IMR-90 (cell line): ENCODE measurements around the gene TGM4. TPM values are rescaled to one million over a fixed set of nuclear protein-coding genes. Genes with fewer than 3 reads are reported as not detected.

ENCODE experiments used
- ATAC-seq: fragments of 200-7000 bp; cut with Tn5 transposase; 2 replicates; pipeline ENCODE4 v1.9.1; 2020; ENCODE audit warnings: low read depth, mild to moderate bottlenecking, moderate library complexity
- BruUV-seq: library from RNA; stranded (reverse); fragments of 400-500 nt; replicated peaks from 2 replicates; lab custom pipeline; 2021; lab: Mats Ljungman, UMichigan
- CTCF ChIA-PET: fragments of 300-600 bp; formaldehyde crosslinking; extraction: SDS; loops from one replicate; lab custom pipeline; 2021; ENCODE audit warnings: antibody characterized with exemption; lab: Yijun Ruan, JAX
- POLR2A ChIA-PET: fragments of 300-600 bp; sonication (Branson Sonifier 250); formaldehyde crosslinking; loops from one replicate; lab custom pipeline; 2022; ENCODE audit warnings: antibody characterized with exemption; ENCODE audit not compliant: unreplicated experiment; lab: Charles Lee
- DNase-seq: peaks from one replicate; pipeline ENCODE4 v3.0.0; 2013
- H2AFZ ChIP-seq: replicated peaks from 2 replicates; pipeline ENCODE3; 2013; ENCODE audit warnings: low read length, mild to moderate bottlenecking; ENCODE audit not compliant: poor library complexity
- H2AK5ac ChIP-seq: 2 replicates; pipeline ENCODE4 v1.6.1; 2013; ENCODE audit warnings: low read depth, low read length, inconsistent platforms
- H2AK9ac ChIP-seq: replicated peaks from 2 replicates; pipeline ENCODE3; 2013; ENCODE audit warnings: mild to moderate bottlenecking, low read depth, low read length, moderate library complexity; ENCODE audit not compliant: poor library complexity
- H2BK120ac ChIP-seq: 2 replicates; pipeline ENCODE4 v1.6.1; 2013; ENCODE audit warnings: low read depth, low read length, inconsistent platforms
- H2BK15ac ChIP-seq: 3 replicates; pipeline ENCODE4 v1.6.1; 2013; ENCODE audit warnings: low read depth, low read length, inconsistent platforms
- H2BK20ac ChIP-seq: 2 replicates; pipeline ENCODE4 v1.6.1; 2013; ENCODE audit warnings: low read depth, mild to moderate bottlenecking, inconsistent platforms, low read length, moderate library complexity
- H2BK5ac ChIP-seq: 2 replicates; pipeline ENCODE4 v1.6.1; 2013; ENCODE audit warnings: mild to moderate bottlenecking, low read depth, low read length, inconsistent platforms; ENCODE audit not compliant: poor library complexity, severe bottlenecking
- H3K14ac ChIP-seq: replicated peaks from 2 replicates; pipeline ENCODE4 v1.6.1; 2013; ENCODE audit warnings: low read depth, low read length, inconsistent platforms
- H3K18ac ChIP-seq: 2 replicates; pipeline ENCODE4 v1.6.1; 2013; ENCODE audit warnings: low read depth, low read length, control low read depth
- H3K23ac ChIP-seq: 2 replicates; pipeline ENCODE4 v1.6.1; 2013; ENCODE audit warnings: low read depth, low read length, inconsistent platforms
- H3K27ac ChIP-seq: 2 replicates; pipeline ENCODE4 v1.5.1; 2013; ENCODE audit warnings: mild to moderate bottlenecking, control low read depth, low read length; ENCODE audit not compliant: insufficient read depth
- H3K27me3 ChIP-seq: 2 replicates; pipeline ENCODE4 v1.6.1; 2013; ENCODE audit warnings: low read length; ENCODE audit not compliant: control insufficient read depth, insufficient read depth
- H3K36me3 ChIP-seq: 2 replicates; pipeline ENCODE4 v1.6.1; 2013; ENCODE audit warnings: low read length, mixed read lengths; ENCODE audit not compliant: control insufficient read depth, insufficient read depth
- H3K4ac ChIP-seq: 2 replicates; pipeline ENCODE4 v1.6.1; 2013; ENCODE audit warnings: low read depth, low read length, inconsistent platforms
- H3K4me1 ChIP-seq: 2 replicates; pipeline ENCODE4 v1.6.1; 2013; ENCODE audit warnings: low read length, mixed read lengths; ENCODE audit not compliant: control insufficient read depth, insufficient read depth
- H3K4me2 ChIP-seq: 2 replicates; pipeline ENCODE4 v1.6.1; 2013; ENCODE audit warnings: low read depth, mild to moderate bottlenecking, control low read depth, low read length, moderate library complexity
- H3K4me3 ChIP-seq: 2 replicates; pipeline ENCODE4 v1.5.1; 2013; ENCODE audit warnings: low read depth, mild to moderate bottlenecking, control low read depth, low read length, moderate library complexity; ENCODE audit not compliant: insufficient read depth
- H3K56ac ChIP-seq: 2 replicates; pipeline ENCODE4 v1.6.1; 2013; ENCODE audit warnings: low read length, inconsistent platforms; ENCODE audit not compliant: insufficient read depth; ENCODE audit errors: extremely low read depth
- H3K79me1 ChIP-seq, 2 experiments: 2 replicates each; pipeline ENCODE4 v1.6.1; 2013; ENCODE audit warnings: low read length in 2 of 2, inconsistent platforms in 1 of 2, low read depth in 1 of 2
- H3K9ac ChIP-seq: 2 replicates; pipeline ENCODE4 v1.6.1; 2013; ENCODE audit warnings: low read depth, low read length, control low read depth
- H3K9me1 ChIP-seq: 2 replicates; pipeline ENCODE4 v1.6.1; 2013; ENCODE audit warnings: low read length, inconsistent platforms; ENCODE audit not compliant: insufficient read depth
- H3K9me3 ChIP-seq: 2 replicates; pipeline ENCODE4 v1.6.1; 2013; ENCODE audit warnings: low read length; ENCODE audit not compliant: control insufficient read depth, insufficient read depth
- H4K20me1 ChIP-seq: 2 replicates; pipeline ENCODE4 v1.6.1; 2013; ENCODE audit warnings: low read length, inconsistent platforms; ENCODE audit not compliant: insufficient read depth
- H4K5ac ChIP-seq: 2 replicates; pipeline ENCODE4 v1.6.1; 2013; ENCODE audit warnings: mild to moderate bottlenecking, low read depth, low read length, control low read depth
- H4K8ac ChIP-seq, 2 experiments: 2 replicates each; pipeline ENCODE4 v1.6.1; 2013; ENCODE audit warnings: low read depth in 2 of 2, low read length in 2 of 2, control low read depth in 1 of 2, inconsistent platforms in 1 of 2
- H4K91ac ChIP-seq: 2 replicates; pipeline ENCODE4 v1.6.1; 2013; ENCODE audit warnings: low read depth, low read length, inconsistent platforms; ENCODE audit not compliant: insufficient read depth
- BHLHE40 ChIP-seq: fragments of 150-350 bp; IDR thresholded peaks from 2 replicates; pipeline ENCODE4 v1.6.1; 2016; ENCODE audit warnings: mild to moderate bottlenecking, low read depth, low read length
- CEBPB ChIP-seq: IDR thresholded peaks from 2 replicates; pipeline ENCODE4 v1.6.1; 2012; ENCODE audit warnings: low read depth, low read length, improper control_type of control experiment
- CHD1 ChIP-seq: IDR thresholded peaks from 2 replicates; pipeline ENCODE4 v1.6.1; 2012; ENCODE audit warnings: low read depth, low read length, improper control_type of control experiment
- FOS ChIP-seq: fragments of 150-350 bp; IDR thresholded peaks from 2 replicates; pipeline ENCODE4 v1.6.1; 2016; ENCODE audit warnings: low read depth, low read length
- MAFK ChIP-seq: IDR thresholded peaks from 2 replicates; pipeline ENCODE4 v1.6.1; 2012; ENCODE audit warnings: low read depth, low read length, improper control_type of control experiment
- MAZ ChIP-seq: IDR thresholded peaks from 2 replicates; pipeline ENCODE4 v1.6.1; 2012; ENCODE audit warnings: low read depth, mild to moderate bottlenecking, low read length, improper control_type of control experiment, moderate library complexity, borderline replicate concordance
- NFE2L2 ChIP-seq: fragments of 150-350 bp; IDR thresholded peaks from 2 replicates; pipeline ENCODE4 v1.6.1; 2016; ENCODE audit warnings: low read depth, mild to moderate bottlenecking, low read length
- RCOR1 ChIP-seq: IDR thresholded peaks from 2 replicates; pipeline ENCODE4 v1.6.1; 2012; ENCODE audit warnings: mild to moderate bottlenecking, low read length, improper control_type of control experiment; ENCODE audit not compliant: insufficient replicate concordance
- WGBS, 2 experiments: methylation state at CpG; one replicate each; pipeline versions ENCODE4 v1.1.5 to v1.1.7; 2013; ENCODE audit warnings: missing lambda C conversion rate in 2 of 2; ENCODE audit not compliant: insufficient read length in 1 of 2; ENCODE audit errors: extremely low coverage in 2 of 2; 5-methylcytosine and 5-hydroxymethylcytosine counted together
- dilution Hi-C: fragments of 300-500 bp; cut with HindIII; formaldehyde crosslinking; loops from one replicate; pipeline ENCODE4 v1.14.3; 2018; ENCODE audit warnings: low sequenced_read_pairs; ENCODE audit not compliant: unreplicated experiment
- in situ Hi-C: fragments of 300-500 bp; cut with MboI; formaldehyde crosslinking; loops from 3 replicates; pipeline ENCODE4 v1.14.3; 2019; ENCODE audit warnings: low sequenced_read_pairs, inconsistent platforms, mixed read lengths
- intact Hi-C: fragments of 100-400 bp; cut with micrococcal nuclease; formaldehyde crosslinking; loops from 2 replicates; pipeline ENCODE4 v1.10.0; 2022
- polyA plus RNA-seq, 3 experiments: library from polyadenylated mRNA; depleted of rRNA; stranded (reverse); fragments of >200 nt; gene quantifications; 2 replicates each; pipeline ENCODE4 v1.2.3, GENCODE V29; 2012; ENCODE audit warnings: low replicate concordance in 1 of 3
- total RNA-seq: library from RNA; depleted of rRNA; stranded (reverse); fragments of >200 nt; gene quantifications from 2 replicates; pipeline ENCODE4 v1.2.3, GENCODE V29; 2012
- TF ChIP-seq, protein P1 (sequence below): fragments of 150-350 bp; IDR thresholded peaks from 2 replicates; pipeline ENCODE4 v1.6.1; 2016; ENCODE audit warnings: low read depth, mild to moderate bottlenecking, low read length, moderate library complexity, borderline replicate concordance

Gene TGM4
- total and polyA plus RNA-seq, 2 of the 4 experiments (the other 2 are of a cell fraction), result under 0.01 to 0.10 TPM

DNA sequence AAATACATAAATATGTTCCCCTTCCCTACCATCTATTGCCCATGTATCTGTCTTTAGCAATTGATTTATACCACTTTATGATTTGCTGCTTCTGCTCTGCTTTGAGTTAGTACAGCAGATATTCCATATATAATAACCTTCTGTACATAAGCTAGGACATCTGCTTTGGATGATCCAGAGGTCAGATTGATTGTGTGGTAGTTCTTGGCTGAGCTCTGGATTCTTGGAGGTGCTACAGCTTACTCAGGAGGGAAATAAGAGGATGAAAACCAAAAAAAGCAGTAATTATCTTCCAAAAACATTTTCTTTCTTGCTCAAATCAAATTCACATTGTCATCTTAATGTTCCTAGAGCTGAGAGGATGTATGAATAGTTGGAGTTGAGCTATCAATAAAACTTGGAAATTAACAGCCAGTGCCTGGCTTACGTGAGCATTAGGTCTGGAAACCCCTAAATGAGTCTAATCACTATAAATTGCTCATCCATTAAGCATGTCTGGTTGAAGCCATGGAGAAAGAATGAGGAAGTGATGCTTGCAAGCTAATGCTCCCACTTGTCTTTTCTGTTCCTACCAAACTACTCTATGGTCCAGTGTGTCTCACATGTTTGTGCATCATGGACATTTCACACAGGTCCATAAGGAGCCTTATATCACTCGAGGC, 49.0 kb upstream of the TGM4 start:
- no TSS peak for BruUV-seq
- TF ChIP-seq FOS, result peak; percentile 27; the same call in 1 of the 2 replicates
- no peak for TF ChIP-seq CHD1
- TF ChIP-seq, protein P1, sequence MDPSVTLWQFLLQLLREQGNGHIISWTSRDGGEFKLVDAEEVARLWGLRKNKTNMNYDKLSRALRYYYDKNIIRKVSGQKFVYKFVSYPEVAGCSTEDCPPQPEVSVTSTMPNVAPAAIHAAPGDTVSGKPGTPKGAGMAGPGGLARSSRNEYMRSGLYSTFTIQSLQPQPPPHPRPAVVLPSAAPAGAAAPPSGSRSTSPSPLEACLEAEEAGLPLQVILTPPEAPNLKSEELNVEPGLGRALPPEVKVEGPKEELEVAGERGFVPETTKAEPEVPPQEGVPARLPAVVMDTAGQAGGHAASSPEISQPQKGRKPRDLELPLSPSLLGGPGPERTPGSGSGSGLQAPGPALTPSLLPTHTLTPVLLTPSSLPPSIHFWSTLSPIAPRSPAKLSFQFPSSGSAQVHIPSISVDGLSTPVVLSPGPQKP, result no peak
- TF ChIP-seq RCOR1, result no peak
- TF ChIP-seq NFE2L2, result no peak
- no peak for TF ChIP-seq CEBPB
- no peak for TF ChIP-seq BHLHE40
- TF ChIP-seq MAZ, result no peak
- no peak for TF ChIP-seq MAFK
- peak overlapping the region; percentile 41; the same call in 1 of the 2 replicates for H3K4me2 ChIP-seq

More for the DNA sequence above, 49.0 kb upstream of the TGM4 start:
- no peak overlapping the region for H3K27ac ChIP-seq
- peak overlapping the region; percentile 44; the same call in 1 of the 2 replicates for H4K91ac ChIP-seq
- peak; percentile 94 for ATAC-seq
- H2AK9ac ChIP-seq, result no peak overlapping the region
- H3K56ac ChIP-seq, result no peak overlapping the region
- H3K27me3 ChIP-seq, result no peaks in the 10 kb centered on the region
- peak overlapping the region; percentile 59; the same call in 1 of the 2 replicates for H2BK20ac ChIP-seq
- peak overlapping the region; percentile 49; the same call in 1 of the 2 replicates for H2BK120ac ChIP-seq
- H3K23ac ChIP-seq, result no peak overlapping the region; the same call in 1 of the 2 replicates
- ChIA-PET POLR2A (no interaction called here), CTCF (interaction anchor here (0.8 kb wide), 1 partner anchor 20 kb away, joined by 3 read pairs; no protein-coding TSS in a partner anchor)
- no peaks in the 10 kb centered on the region for H4K20me1 ChIP-seq
- peak overlapping the region; percentile 93; the same call in 1 of the 2 replicates for H3K18ac ChIP-seq
- dilution Hi-C loops (no loop called here), intact Hi-C loops (no loop called here), in situ Hi-C loops (no loop called here)
- no peaks in the 10 kb centered on the region for H3K9me3 ChIP-seq
- H3K9ac ChIP-seq, result no peak overlapping the region
- H3K4me3 ChIP-seq, result no peak overlapping the region
- H3K14ac ChIP-seq, result peak overlapping the region; percentile 86
- H2AFZ ChIP-seq, result peak overlapping the region; percentile 66
- no peak overlapping the region for H2AK5ac ChIP-seq
- peak; percentile 85 for DNase-seq
- peak overlapping the region; percentile 82 for H2BK5ac ChIP-seq
- H2BK15ac ChIP-seq, result no peak overlapping the region; the same call in 2 of the 3 replicates
- peak overlapping the region; percentile 10 to 87 for H4K8ac ChIP-seq
- no CpG with 5 or more reads among the region's 2 CpGs for WGBS, 2 experiments
- peak overlapping the region; percentile 54; the same call in 1 of the 2 replicates for H3K4ac ChIP-seq
- H3K36me3 ChIP-seq, result 0 out of 2 replicates have a peak, but pooled peaks cover under 1% of the 10 kb centered on the region
- H3K9me1 ChIP-seq, result 0 out of 2 replicates have a peak, but pooled peaks cover 2% of the 10 kb centered on the region
- peak overlapping the region; percentile 92; the same call in 1 of the 2 replicates for H4K5ac ChIP-seq
- peaks cover 2% of the 10 kb centered on the region for H3K4me1 ChIP-seq
- peaks cover 6 to 7% of the 10 kb centered on the region in 2 experiments; a peak in 2 of 4 replicates for H3K79me1 ChIP-seq
